ENCODE data around the gene KLHL11. TPM values are rescaled to one million over a fixed set of nuclear protein-coding genes. Genes with fewer than 3 reads are reported as not detected.

Gene KLHL11
- total and polyA plus RNA-seq, 2 experiments from 2014 or later, result 8.7 to 25.5 TPM

- H2AFZ ChIP-seq, result peak within 1 kb of the TSS; percentile 95
- no peak within 1 kb of the TSS for H3K27ac ChIP-seq (ENCODE audit: low read depth)
- Mint-ChIP-seq H3K4me3 (peak within 1 kb of the TSS; percentile 89), H3K27me3 (ENCODE audit: insufficient read depth, low read depth, poor library complexity) (peaks cover 6% of the 10 kb centered on the region), H3K27ac (no peak within 1 kb of the TSS), H3K9me3 (no peaks in the 10 kb centered on the region), H3K36me3 (ENCODE audit: low read depth) (peaks cover 16% of the 10 kb centered on the region), H3K4me1 (peaks cover 7% of the 10 kb centered on the region; the same call in 2 of the 3 replicates)
- peak within 1 kb of the TSS; percentile 94 for H3K4me3 ChIP-seq
- H3K36me3 ChIP-seq (ENCODE audit: insufficient read depth), result no peaks in the 10 kb centered on the region; the same call in 1 of the 2 replicates
- H3F3A ChIP-seq (replicated peaks; ENCODE audit: low read depth), result no peaks in the 10 kb centered on the region; the same call in 1 of the 2 replicates
- peak; percentile 89 for ATAC-seq
- TF ChIP-seq NANOG (IDR thresholded peaks at IDR 0.05; ENCODE audit: borderline replicate concordance), result no peak
- TF ChIP-seq POLR2AphosphoS5 (IDR thresholded peaks at IDR 0.05; ENCODE audit: low read depth), result peak; percentile 85
- no peak for TF ChIP-seq EZH2 (IDR thresholded peaks at IDR 0.05; ENCODE audit: low read depth, unreplicated experiment)
- peak within 1 kb of the TSS; percentile 90 for H3K4me2 ChIP-seq
- H3K4me1 ChIP-seq (ENCODE audit: insufficient read depth), result peaks cover 7% of the 10 kb centered on the region
- peaks cover 5% of the 10 kb centered on the region; the same call in 1 of the 2 replicates for H3K27me3 ChIP-seq (ENCODE audit: insufficient read depth)
- DNase-seq (ENCODE audit: low spot score), result peak; percentile 64
- no peaks in the 10 kb centered on the region for H3K9me2 ChIP-seq (ENCODE audit: insufficient read depth)
- peaks cover 9% of the 10 kb centered on the region; the same call in 1 of the 2 replicates for H4K20me1 ChIP-seq (replicated peaks; ENCODE audit: insufficient read depth)
- H3K79me2 ChIP-seq (replicated peaks; ENCODE audit: insufficient read depth), result peaks cover 12% of the 10 kb centered on the region
Observed at GRCh38 chr17:41835800-41836549, 29.2 kb downstream of the KLHL11 start, which contains the start of gene NT5C3B. Gene NT5C3B, minus strand, starts transcription at chr17:41836232. Its CDS starts 39 bp downstream, at chr17:41836193.

- no peaks in the 10 kb centered on the region; the same call in 1 of the 2 replicates for H3F3A ChIP-seq (replicated peaks; ENCODE audit: low read depth)
- Mint-ChIP-seq H3K4me1 (peaks cover 7% of the 10 kb centered on the region; the same call in 2 of the 3 replicates), H3K27me3 (ENCODE audit: insufficient read depth, low read depth, poor library complexity) (peaks cover 6% of the 10 kb centered on the region), H3K4me3 (peak overlapping the region; percentile 89), H3K9me3 (no peaks in the 10 kb centered on the region), H3K27ac (no peak overlapping the region), H3K36me3 (ENCODE audit: low read depth) (peaks cover 22% of the 10 kb centered on the region)
- H3K4me2 ChIP-seq, result peak overlapping the region; percentile 90
- no peak overlapping the region for H3K27ac ChIP-seq (ENCODE audit: low read depth)
- peaks cover 9% of the 10 kb centered on the region; the same call in 1 of the 2 replicates for H4K20me1 ChIP-seq (replicated peaks; ENCODE audit: insufficient read depth)
- H2AFZ ChIP-seq, result peak overlapping the region; percentile 92
- no peaks in the 10 kb centered on the region; the same call in 1 of the 2 replicates for H3K36me3 ChIP-seq (ENCODE audit: insufficient read depth)
- H3K27me3 ChIP-seq (ENCODE audit: insufficient read depth), result peaks cover 5% of the 10 kb centered on the region; the same call in 1 of the 2 replicates
- peaks cover 12% of the 10 kb centered on the region for H3K79me2 ChIP-seq (replicated peaks; ENCODE audit: insufficient read depth)
- peak; percentile 32 for ATAC-seq
- H3K4me1 ChIP-seq (ENCODE audit: insufficient read depth), result peaks cover 7% of the 10 kb centered on the region
- no peaks in the 10 kb centered on the region for H3K9me2 ChIP-seq (ENCODE audit: insufficient read depth)
- DNase-seq (ENCODE audit: low spot score), result no peak
- peak overlapping the region; percentile 94 for H3K4me3 ChIP-seq
- TF ChIP-seq JUNB (IDR thresholded peaks at IDR 0.05; ENCODE audit: unreplicated experiment) (no peak), ZNF331 (CRISPR knock-in tag; IDR thresholded peaks at IDR 0.05; ENCODE audit: low read depth) (no peak), STAT1 (IDR thresholded peaks at IDR 0.05; ENCODE audit: unreplicated experiment) (no peak), ZNF462 (CRISPR knock-in tag; IDR thresholded peaks at IDR 0.05) (no peak), ZNF114 (CRISPR knock-in tag; IDR thresholded peaks at IDR 0.05) (no peak), EZH2 (IDR thresholded peaks at IDR 0.05; ENCODE audit: low read depth, unreplicated experiment) (no peak), ETS1 (IDR thresholded peaks at IDR 0.05) (no peak), POLR2AphosphoS5 (IDR thresholded peaks at IDR 0.05; ENCODE audit: low read depth) (no peak)
Observed at GRCh38 chr17:41835214-41835799, 29.9 kb downstream of the KLHL11 start.
